H7 (cell line): ENCODE measurements around the gene SLX1B. TPM values are rescaled to one million over a fixed set of nuclear protein-coding genes. Genes with fewer than 3 reads are reported as not detected.
"Not testable (repeated sequence)": the region's sequence is repeated elsewhere in the genome, so short reads cannot be mapped to it uniquely, and the experiment has no call there.

ENCODE experiments used
- DNase-seq: peaks from one replicate; pipeline ENCODE4 v3.0.0; 2012
- H3K27me3 ChIP-seq: 2 replicates; pipeline ENCODE4 v1.6.0; 2011; ENCODE audit warnings: mild to moderate bottlenecking, low read length; ENCODE audit not compliant: control insufficient read depth, insufficient read depth
- H3K36me3 ChIP-seq: replicated peaks from 2 replicates; pipeline ENCODE4 v1.5.1; 2011; ENCODE audit warnings: low read length; ENCODE audit not compliant: control insufficient read depth, insufficient read depth
- H3K4me3 ChIP-seq: 2 replicates; pipeline ENCODE4 v1.5.1; 2011; ENCODE audit warnings: low read depth, mild to moderate bottlenecking, control low read depth, low read length, moderate library complexity; ENCODE audit not compliant: insufficient read depth
- total RNA-seq: library from RNA; depleted of rRNA; stranded (reverse); fragments of >200 nt; shearing (Covaris generic); gene quantifications from 2 replicates; pipeline ENCODE4 v1.2.3, GENCODE V29; 2014; rRNA removed

The SLX1B gene
- total RNA-seq, result 39.3 and 71.9 TPM in 2 replicates

GRCh38 chr16:29454269-29454668 lies at the start of gene SLX1B, which contains the start of gene BOLA2:
Gene SLX1B, plus strand, starts transcription at chr16:29454533.
Gene BOLA2, minus strand, starts transcription at chr16:29454351. Its CDS starts 98 bp downstream, at chr16:29454253.
- H3K27me3 ChIP-seq, H3K36me3 ChIP-seq, DNase-seq, H3K4me3 ChIP-seq: not testable (repeated sequence)

GRCh38 chr16:29405249-29405648 lies 49.1 kb upstream of the SLX1B start:
- H3K27me3 ChIP-seq, H3K4me3 ChIP-seq, DNase-seq, H3K36me3 ChIP-seq: not testable (repeated sequence)

- not testable (repeated sequence) for H3K4me3 ChIP-seq, DNase-seq, H3K36me3 ChIP-seq
These were observed 30.7 kb upstream of the SLX1B start for GRCh38 chr16:29423587-29423986.

DNA sequence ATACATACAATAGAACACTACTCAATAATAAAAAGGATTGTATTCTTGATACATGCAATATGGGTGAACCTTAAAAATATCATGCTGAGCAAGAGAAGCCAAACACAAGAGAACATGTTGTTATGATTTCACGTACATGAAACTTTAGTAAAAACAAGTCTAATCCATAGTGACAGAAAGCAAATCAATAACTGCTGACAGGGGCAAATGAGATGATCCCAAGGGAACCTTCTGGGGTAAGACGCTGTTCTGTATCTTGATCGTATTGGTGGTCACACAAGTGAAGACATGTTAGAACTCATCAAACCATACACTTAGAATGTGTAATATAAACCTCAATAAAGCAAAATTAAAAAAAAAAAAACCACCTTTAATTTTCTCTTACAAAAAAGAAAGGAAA lies 28.9 kb upstream of the SLX1B start:
- H3K4me3 ChIP-seq, H3K36me3 ChIP-seq, H3K27me3 ChIP-seq, DNase-seq: not testable (repeated sequence)

More at GRCh38 chr16:29423587-29423986, 30.7 kb upstream of the SLX1B start:
- H3K27me3 ChIP-seq, result not testable (repeated sequence)

DNA sequence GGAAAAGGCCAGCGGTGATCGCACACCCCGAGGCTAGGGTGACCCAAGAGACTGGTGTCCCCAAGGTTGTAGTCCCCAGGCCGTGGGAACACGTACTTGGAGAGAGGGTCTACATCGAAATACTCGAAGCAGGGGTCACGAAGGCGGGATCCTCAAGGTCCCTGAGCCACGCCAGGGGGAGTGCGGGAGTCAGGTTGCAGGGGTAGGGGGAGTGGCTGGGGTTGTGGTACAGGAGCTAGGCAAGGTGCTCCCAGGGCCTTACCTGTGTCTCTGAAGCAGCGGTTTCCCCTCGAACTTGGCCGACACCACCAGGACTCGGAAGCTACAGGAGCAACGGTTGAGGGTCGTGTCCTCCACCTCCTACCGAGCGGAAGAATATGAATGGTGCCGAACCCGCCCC lies 579 bp upstream of the SLX1B start:
- H3K27me3 ChIP-seq, H3K4me3 ChIP-seq, H3K36me3 ChIP-seq, DNase-seq: not testable (repeated sequence)

DNA sequence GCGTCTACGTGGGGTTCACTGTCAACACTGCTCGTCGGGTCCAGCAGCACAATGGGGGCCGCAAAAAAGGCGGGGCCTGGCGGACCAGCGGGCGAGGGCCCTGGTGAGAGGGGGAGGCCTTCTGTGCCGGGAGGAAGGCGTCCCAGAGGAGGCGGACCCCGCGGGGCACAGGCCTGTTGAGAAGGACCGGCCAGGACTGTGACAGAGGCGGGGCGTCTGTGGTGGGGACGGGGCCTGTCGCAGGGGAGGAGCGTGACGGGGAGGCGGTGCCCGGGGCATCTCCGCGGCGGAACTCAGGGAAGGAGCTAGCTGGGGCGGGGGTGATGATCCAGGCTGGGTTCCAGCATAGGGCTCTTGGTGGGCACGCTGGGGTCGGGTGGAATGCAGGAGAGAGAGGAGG lies 495 bp downstream of the SLX1B start:
- not testable (repeated sequence) for H3K36me3 ChIP-seq, H3K4me3 ChIP-seq, DNase-seq, H3K27me3 ChIP-seq

GRCh38 chr16:29457660-29458059 lies 3.3 kb downstream of the SLX1B start:
- H3K4me3 ChIP-seq, H3K27me3 ChIP-seq, DNase-seq, H3K36me3 ChIP-seq: not testable (repeated sequence)

DNA sequence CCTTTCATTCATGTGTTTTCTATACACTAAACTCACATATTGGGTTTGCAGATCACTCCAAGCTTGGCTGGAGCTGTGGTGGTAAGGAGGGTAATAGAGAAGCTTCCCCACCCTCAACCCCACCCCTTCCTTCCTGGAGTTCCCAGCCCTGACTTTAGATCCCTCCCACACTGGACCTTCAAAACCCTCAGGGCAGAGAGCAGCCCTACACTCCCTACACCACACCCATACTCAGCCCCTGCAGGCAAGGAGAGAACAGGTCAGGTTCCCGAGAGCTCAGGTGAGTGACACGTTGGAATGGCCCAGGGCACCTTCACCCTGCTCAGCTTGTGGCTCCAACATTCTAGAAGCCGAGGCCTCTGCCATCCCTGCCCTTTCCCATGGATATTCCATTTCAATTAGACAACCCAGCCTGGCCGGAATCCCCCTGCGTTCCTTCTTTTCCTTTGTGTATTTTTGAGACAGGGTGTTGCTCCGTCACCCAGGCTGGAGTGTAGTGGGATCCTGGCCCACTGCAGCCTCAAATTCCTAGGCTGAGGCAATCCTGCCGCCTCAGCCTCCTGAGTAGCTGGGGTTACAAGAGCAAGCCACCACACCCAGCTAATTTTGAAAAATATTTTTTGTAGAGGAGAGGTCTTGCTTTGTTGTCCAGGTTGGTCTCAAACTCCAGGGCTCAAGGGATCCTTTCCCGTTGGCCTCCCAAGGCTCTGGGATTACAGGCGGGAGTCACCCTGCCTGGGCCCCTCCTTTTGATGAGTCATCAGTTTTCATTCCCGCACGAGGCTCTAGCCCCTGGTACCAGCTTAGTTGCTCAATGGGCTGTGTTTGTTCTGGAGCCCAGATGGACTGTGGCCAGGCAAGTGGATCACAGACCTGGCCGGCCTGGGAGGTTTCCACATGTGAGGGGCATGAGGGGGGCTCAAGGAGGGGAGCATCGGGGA lies 5.6 kb downstream of the SLX1B start, which contains the start of gene SULT1A4:
TSS of gene SULT1A4 (plus strand) at position 208 of the 941 bp plus-strand sequence. CDS start 1,473 bp downstream, outside the sequence.
- not testable (repeated sequence) for H3K4me3 ChIP-seq, H3K27me3 ChIP-seq, DNase-seq, H3K36me3 ChIP-seq

GRCh38 chr16:29460647-29461030 lies 6.3 kb downstream of the SLX1B start:
- H3K27me3 ChIP-seq, H3K4me3 ChIP-seq, H3K36me3 ChIP-seq, DNase-seq: not testable (repeated sequence)

DNA sequence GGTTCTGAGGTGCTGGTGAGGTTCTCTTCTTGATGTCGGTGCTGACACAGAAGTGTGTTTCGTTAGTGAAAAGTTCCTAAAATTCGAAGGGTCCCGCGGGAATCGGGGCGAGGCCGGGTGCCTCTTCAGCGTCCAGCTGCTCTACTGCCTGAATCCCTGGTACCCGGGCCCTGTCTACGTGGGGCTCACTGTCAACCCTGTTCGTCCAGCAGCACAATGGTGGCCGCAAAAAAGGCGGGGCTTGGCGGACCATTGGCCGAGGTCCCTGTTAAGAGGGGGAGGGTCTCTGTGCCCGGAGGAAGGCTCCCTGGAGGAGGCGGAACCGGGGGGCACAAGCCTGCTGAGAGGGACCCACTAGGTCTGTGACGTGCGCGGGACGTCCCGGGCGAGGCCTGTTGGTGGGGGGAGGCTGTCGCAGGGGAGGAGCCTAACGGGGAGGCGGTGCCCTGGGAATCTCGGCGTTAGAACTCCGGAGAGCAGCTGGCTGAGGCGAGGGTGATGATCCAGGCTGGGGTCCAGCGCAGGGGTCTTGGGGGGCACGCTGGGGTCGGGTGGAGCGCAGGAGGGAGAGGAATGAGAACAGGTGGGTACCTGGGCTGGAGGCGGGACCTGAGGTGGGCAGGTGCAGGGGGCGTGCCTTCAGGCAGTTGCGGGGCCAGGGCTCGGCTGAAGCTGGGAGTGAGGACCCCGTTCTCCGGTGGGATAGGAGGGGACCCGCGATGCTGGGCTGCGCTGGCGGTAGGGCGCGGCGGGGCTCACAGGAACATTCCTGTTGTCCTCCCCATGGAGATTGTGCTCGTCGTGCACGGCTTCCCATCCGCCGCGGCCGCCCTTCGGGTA lies 11.9 kb downstream of the SLX1B start:
- H3K4me3 ChIP-seq, H3K36me3 ChIP-seq, DNase-seq, H3K27me3 ChIP-seq: not testable (repeated sequence)

DNA sequence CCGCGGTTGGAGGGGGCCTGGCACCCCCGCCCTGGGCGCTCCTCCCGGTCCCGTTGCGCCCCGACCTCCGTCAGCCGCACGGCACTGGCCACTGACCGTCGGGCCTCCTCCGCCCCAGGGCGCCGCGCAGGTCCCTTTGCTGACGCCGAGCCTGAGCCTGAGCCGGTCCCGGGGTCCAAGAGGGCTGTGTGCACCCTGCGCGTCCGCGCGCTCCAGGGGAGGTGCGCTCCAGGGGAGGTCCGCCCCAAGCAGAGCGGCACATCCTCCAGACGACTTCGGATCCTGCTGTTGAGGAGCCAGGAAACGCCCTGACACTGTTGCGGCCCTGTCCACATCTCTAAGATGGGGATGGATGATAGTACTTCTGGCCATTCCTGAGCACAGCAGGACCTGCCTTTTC lies 12.6 kb downstream of the SLX1B start:
- H3K36me3 ChIP-seq, H3K4me3 ChIP-seq, H3K27me3 ChIP-seq, DNase-seq: not testable (repeated sequence)

DNA sequence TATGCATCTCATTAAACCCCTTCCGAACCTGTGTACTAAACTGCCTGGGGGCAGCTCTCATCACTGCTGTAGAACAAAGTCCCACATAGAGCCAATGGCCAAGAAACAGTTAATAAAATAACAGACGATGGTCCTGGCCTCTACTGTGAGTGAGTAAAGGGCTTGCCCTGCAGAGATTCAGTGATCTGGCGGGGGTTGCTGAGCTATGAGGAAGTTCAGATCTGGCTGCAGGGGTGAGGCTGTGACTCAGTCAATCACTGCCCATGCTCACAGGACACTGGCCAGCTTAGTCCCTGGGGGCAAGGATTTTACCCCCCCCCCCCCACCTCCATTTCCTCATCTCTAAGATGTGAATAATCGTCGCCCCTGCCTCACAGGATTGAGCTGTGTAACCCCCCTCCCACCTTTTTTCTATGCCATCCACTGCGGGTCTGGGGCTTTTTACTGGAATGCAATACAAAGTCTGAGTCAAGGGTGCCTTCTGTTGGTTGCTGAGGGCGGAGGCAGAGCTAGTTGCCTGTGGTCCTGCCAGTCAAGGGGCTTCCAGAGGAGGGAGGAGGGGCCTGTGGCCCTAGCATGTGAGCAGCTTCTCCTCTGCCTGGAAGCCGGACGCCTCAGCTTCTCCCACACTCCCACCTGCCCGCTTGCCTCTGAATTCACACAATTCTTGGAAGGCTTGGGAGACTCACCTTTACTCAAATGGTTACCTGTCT lies 13.5 kb downstream of the SLX1B start:
- not testable (repeated sequence) for H3K4me3 ChIP-seq, DNase-seq, H3K27me3 ChIP-seq, H3K36me3 ChIP-seq

DNA sequence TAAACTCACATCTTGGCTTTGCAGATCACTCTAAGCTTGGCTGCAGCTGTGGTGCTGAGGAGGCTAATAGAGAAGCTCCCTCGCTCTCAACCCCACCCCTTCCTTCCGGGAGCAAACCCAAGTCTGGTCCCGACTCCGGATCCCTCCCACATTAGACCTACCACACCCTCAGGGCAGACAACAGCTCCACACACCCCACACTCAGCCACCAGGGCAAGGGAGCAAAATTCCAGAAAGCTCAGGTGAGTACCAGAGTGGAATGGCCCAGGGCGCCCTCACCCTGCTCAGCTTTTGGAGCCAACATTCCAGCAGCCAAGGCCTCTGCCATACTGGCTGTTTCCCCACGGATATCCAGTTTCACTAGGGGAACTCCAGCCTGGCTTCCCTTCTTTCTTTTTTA lies 15.3 kb downstream of the SLX1B start:
- not testable (repeated sequence) for DNase-seq, H3K36me3 ChIP-seq, H3K4me3 ChIP-seq, H3K27me3 ChIP-seq

GRCh38 chr16:29472065-29472464 lies 17.7 kb downstream of the SLX1B start:
- not testable (repeated sequence) for H3K27me3 ChIP-seq, H3K36me3 ChIP-seq, H3K4me3 ChIP-seq, DNase-seq
